ENCODE measurements around the gene CFAP251. TPM values are rescaled to one million over a fixed set of nuclear protein-coding genes. Genes with fewer than 3 reads are reported as not detected.

CFAP251 gene
- total and polyA plus RNA-seq, 2 of the 8 experiments (the other 6 are each of a cell fraction or from before 2014, with no cell fraction given) = 1.8 to 2.9 TPM

DNA sequence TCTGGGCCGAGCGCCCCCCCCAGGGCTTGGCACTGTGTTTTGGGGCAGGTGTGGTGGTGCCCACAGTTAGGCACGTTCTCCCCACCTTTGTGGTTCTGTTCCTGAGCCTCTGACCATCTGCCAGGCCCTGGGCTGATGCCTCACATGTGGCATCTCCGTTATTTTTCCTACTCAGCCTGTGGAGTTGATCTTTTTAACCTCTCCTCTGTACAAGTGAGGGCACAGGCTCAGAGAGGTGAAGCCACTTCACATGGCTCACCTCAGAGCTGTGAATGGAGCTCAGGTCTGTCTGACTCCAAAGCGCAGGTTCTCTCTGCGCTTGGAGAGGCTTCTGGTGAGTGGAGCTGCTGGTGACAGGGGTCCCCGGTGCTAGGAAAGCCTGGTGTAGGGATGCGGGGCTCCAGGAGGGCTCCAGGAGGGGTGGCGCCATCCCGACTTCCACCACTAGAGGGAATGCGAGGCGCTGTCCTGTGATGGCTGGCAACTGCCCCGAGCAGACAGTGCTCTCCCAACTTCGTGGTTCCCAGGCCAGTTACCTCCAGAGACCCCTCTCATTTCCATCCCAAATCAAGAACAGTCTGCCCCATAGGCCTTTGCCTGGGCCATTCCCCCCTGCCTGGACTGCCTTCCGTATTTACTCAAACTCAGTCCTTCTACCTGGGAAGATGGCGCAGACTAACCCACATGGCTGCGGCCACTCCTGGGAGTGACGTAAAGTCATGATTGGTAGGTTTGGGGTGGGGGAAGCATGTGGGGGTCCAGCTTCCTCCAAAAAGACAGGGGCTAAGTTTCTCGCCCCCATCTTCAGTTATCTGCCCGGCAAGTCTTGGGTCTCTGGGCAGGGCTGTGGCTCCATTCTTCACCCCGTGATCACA, 113.2 kb downstream of the CFAP251 start:
- DNase-seq (ENCODE audit: low read depth in 1 of 2, low spot score in 2 of 2) (peak; percentile 36 to 96), FAIRE-seq (peak; percentile 52)
- no peak overlapping the region for H3K14ac ChIP-seq (ENCODE audit: insufficient read length)
- no peak overlapping the region; the same call in 1 of the 2 replicates for H3K18ac ChIP-seq (ENCODE audit: extremely low read depth, low read length)
- peaks cover 0 to 9% (median 5%) of the 10 kb centered on the region in 4 experiments; a peak in 6 of 7 replicates for H3K4me1 ChIP-seq (replicated peaks in 1 of 4; ENCODE audit: control insufficient read depth in 3 of 4, insufficient read depth in 4 of 4, low read length in 3 of 4)
- H3K4me3 ChIP-seq (ENCODE audit: extremely low read depth in 1 of 4, insufficient read depth in 2 of 4, low read depth in 3 of 4, low read length in 4 of 4) = no peak overlapping the region
- peaks cover 0 to 34% of the 10 kb centered on the region in 2 experiments; a peak in 3 of 4 replicates for H3K79me2 ChIP-seq (ENCODE audit: control insufficient read depth in 1 of 2, insufficient read depth in 2 of 2, low read length in 2 of 2)
- no peak overlapping the region for H2BK120ac ChIP-seq (replicated peaks; ENCODE audit: low read depth, low read length)
- H3K27ac ChIP-seq (ENCODE audit: low read depth, low read length) = no peak overlapping the region
- no peaks in the 10 kb centered on the region for H3K27me3 ChIP-seq (replicated peaks in 1 of 4; ENCODE audit: control insufficient read depth in 3 of 4, extremely low read depth in 1 of 4, insufficient read depth in 3 of 4, low read length in 3 of 4)
- no peak overlapping the region for H2BK15ac ChIP-seq (ENCODE audit: low read length)
- peaks cover 0 to 6% (median 5%) of the 10 kb centered on the region in 4 experiments; a peak in 2 of 8 replicates for H3K36me3 ChIP-seq (ENCODE audit: control insufficient read depth in 2 of 4, insufficient read depth in 4 of 4, low read length in 3 of 4)
- H3K4ac ChIP-seq (replicated peaks; ENCODE audit: insufficient read length, low read depth, low read length) = no peak overlapping the region
- peaks cover 9% of the 10 kb centered on the region for H3K79me1 ChIP-seq (ENCODE audit: low read depth, low read length)
- H3K23me2 ChIP-seq (ENCODE audit: low read depth, low read length) = 0 out of 2 replicates have a peak, but pooled peaks cover 1% of the 10 kb centered on the region
- H4K8ac ChIP-seq (ENCODE audit: extremely low read depth, insufficient read depth, low read length) = peak overlapping the region; percentile 43; the same call in 1 of the 2 replicates
- peaks cover 12 to 24% of the 10 kb centered on the region in 2 experiments for H4K20me1 ChIP-seq (replicated peaks in 1 of 2; ENCODE audit: control insufficient read depth in 1 of 2, insufficient read depth in 2 of 2, low read length in 2 of 2)
- 64% methylated on average over 21 of the region's 21 CpGs; no CpG with 5 or more reads in 1 of the 2 experiments for WGBS, 2 experiments (ENCODE audit: extremely low coverage in 1 of 2, insufficient coverage in 1 of 2, insufficient read length in 1 of 2, insufficient replicate concordance in 2 of 2, low coverage in 1 of 2, low lambda C conversion rate in 2 of 2, missing lambda C conversion rate in 1 of 2)
- H4K91ac ChIP-seq (replicated peaks; ENCODE audit: insufficient read length, low read length) = no peak overlapping the region
- H2AK5ac ChIP-seq (ENCODE audit: low read depth, low read length) = no peak overlapping the region
- no peak overlapping the region for H4K5ac ChIP-seq (ENCODE audit: insufficient read length, low read depth, low read length)
- H3K9me3 ChIP-seq (ENCODE audit: insufficient read depth in 2 of 2, low read depth in 1 of 2, low read length in 1 of 2) = no peaks in the 10 kb centered on the region
- POLR2A ChIA-PET (ENCODE audit: partially characterized antibody) = interaction anchor here (2.2 kb wide), 1 partner anchor 10 kb away, joined by 9 read pairs; the partner anchor contains the start of gene BCL7A
- H3K4me2 ChIP-seq (ENCODE audit: insufficient read depth in 1 of 2, low read depth in 2 of 2, low read length in 2 of 2) = no peak overlapping the region
- no peak overlapping the region for H2BK20ac ChIP-seq (ENCODE audit: low read length)
- H3K56ac ChIP-seq (replicated peaks; ENCODE audit: insufficient read length, low read depth, low read length) = no peak overlapping the region
- H2BK5ac ChIP-seq (ENCODE audit: low read depth, low read length) = no peak overlapping the region
- no peak overlapping the region for H3K9ac ChIP-seq (replicated peaks in 1 of 4; ENCODE audit: extremely low read depth in 1 of 4, low read depth in 3 of 4, low read length in 3 of 4)
- CTCF ChIA-PET (ENCODE audit: partially characterized antibody) = interaction anchor here (0.6 to 3.4 kb wide), 34 partner anchors 8 to 350 kb away, joined by 3 to 18 read pairs (median 4); partner anchors contain the start of gene CFAP251
- H2AFZ ChIP-seq (ENCODE audit: low read length) = no peak overlapping the region
- H2BK12ac ChIP-seq (ENCODE audit: low read depth, low read length) = no peak overlapping the region
- no peak overlapping the region for H3K23ac ChIP-seq (ENCODE audit: insufficient read length)
- TF ChIP-seq, protein P1, sequence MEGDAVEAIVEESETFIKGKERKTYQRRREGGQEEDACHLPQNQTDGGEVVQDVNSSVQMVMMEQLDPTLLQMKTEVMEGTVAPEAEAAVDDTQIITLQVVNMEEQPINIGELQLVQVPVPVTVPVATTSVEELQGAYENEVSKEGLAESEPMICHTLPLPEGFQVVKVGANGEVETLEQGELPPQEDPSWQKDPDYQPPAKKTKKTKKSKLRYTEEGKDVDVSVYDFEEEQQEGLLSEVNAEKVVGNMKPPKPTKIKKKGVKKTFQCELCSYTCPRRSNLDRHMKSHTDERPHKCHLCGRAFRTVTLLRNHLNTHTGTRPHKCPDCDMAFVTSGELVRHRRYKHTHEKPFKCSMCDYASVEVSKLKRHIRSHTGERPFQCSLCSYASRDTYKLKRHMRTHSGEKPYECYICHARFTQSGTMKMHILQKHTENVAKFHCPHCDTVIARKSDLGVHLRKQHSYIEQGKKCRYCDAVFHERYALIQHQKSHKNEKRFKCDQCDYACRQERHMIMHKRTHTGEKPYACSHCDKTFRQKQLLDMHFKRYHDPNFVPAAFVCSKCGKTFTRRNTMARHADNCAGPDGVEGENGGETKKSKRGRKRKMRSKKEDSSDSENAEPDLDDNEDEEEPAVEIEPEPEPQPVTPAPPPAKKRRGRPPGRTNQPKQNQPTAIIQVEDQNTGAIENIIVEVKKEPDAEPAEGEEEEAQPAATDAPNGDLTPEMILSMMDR (IDR thresholded peaks at IDR 0.05; ENCODE audit: control extremely low read depth in 1 of 3, insufficient read depth in 1 of 3, low read depth in 1 of 3, low read length in 3 of 3) = peak in 2 of 3 experiments; percentile 87 to 88; a peak in 3 of 4 replicates
- TF ChIP-seq POLR2A (IDR thresholded peaks at IDR 0.05; ENCODE audit: control extremely low read depth in 1 of 2, low read depth in 2 of 2, low read length in 2 of 2) (no peak), MAFK (IDR thresholded peaks at IDR 0.05; ENCODE audit: low read depth, low read length) (no peak), GTF2F1 (IDR thresholded peaks at IDR 0.05; ENCODE audit: borderline replicate concordance, low read depth, low read length) (no peak), POLR2AphosphoS5 (IDR thresholded peaks at IDR 0.05; ENCODE audit: low read depth, low read length) (no peak), BCL11A (IDR thresholded peaks at IDR 0.05; ENCODE audit: low read depth in 2 of 2, low read length in 2 of 2) (no peak), SRF (IDR thresholded peaks at IDR 0.05; ENCODE audit: low read depth, low read length) (no peak), ASH2L (IDR thresholded peaks at IDR 0.05; ENCODE audit: low read length) (no peak), CHD1 (IDR thresholded peaks at IDR 0.05; ENCODE audit: low read depth, low read length) (no peak)

All from H1 (cell line).